Panc1 (cell line): Measurements from ENCODE around the gene SKP1. TPM values are rescaled to one million over a fixed set of nuclear protein-coding genes. Genes with fewer than 3 reads are reported as not detected.

Experiments used
- ATAC-seq: fragments of 200-7000 bp; cut with Tn5 transposase; 2 replicates; pipeline ENCODE4 v1.9.1; 2020; ENCODE audit warnings: mild to moderate bottlenecking, moderate library complexity
- BruUV-seq: library from RNA; stranded (reverse); fragments of 400-500 nt; replicated peaks from 2 replicates; lab custom pipeline; 2021; lab: Mats Ljungman, UMichigan
- CTCF ChIA-PET: fragments of 300-600 bp; sonication (Branson Sonifier 250); formaldehyde crosslinking; loops from one replicate; lab custom pipeline; 2022; ENCODE audit warnings: antibody characterized with exemption; lab: Charles Lee
- POLR2A ChIA-PET: fragments of 300-600 bp; sonication (Branson Sonifier 250); formaldehyde crosslinking; loops from one replicate; lab custom pipeline; 2022; ENCODE audit warnings: antibody characterized with exemption; lab: Charles Lee
- DNase-seq: peaks from one replicate; pipeline ENCODE4 v3.0.0-alpha.2; 2010; ENCODE audit warnings: low read depth, low spot score
- H3K27ac ChIP-seq: 2 replicates; pipeline ENCODE4 v1.5.1; 2011; ENCODE audit warnings: mild to moderate bottlenecking, low read length, inconsistent platforms
- H3K27me3 ChIP-seq: fragments of 200-500 bp; sonication (Bioruptor generic); 2 replicates; pipeline ENCODE4 v1.6.0; 2014; ENCODE audit warnings: low read length, inconsistent platforms; ENCODE audit not compliant: control insufficient read depth, insufficient read depth
- H3K36me3 ChIP-seq: fragments of 200-500 bp; sonication (Bioruptor generic); 2 replicates; pipeline ENCODE4 v1.5.1; 2014; ENCODE audit warnings: inconsistent platforms, mild to moderate bottlenecking, low read length, moderate library complexity; ENCODE audit not compliant: control insufficient read depth, insufficient read depth
- H3K4me1 ChIP-seq: 2 replicates; pipeline ENCODE4 v1.5.1; 2011; ENCODE audit warnings: inconsistent platforms, mild to moderate bottlenecking, low read length, moderate library complexity; ENCODE audit not compliant: control insufficient read depth, insufficient read depth
- H3K4me3 ChIP-seq, 2 experiments: 2 replicates each; pipeline ENCODE4 v1.5.1; 2011 to 2012; ENCODE audit warnings: low read depth in 2 of 2, low read length in 2 of 2, mild to moderate bottlenecking in 2 of 2, inconsistent platforms in 1 of 2, moderate library complexity in 1 of 2
- H3K9me3 ChIP-seq: fragments of 200-500 bp; sonication (Bioruptor generic); 2 replicates; pipeline ENCODE4 v1.5.1; 2014; ENCODE audit warnings: low read depth, mild to moderate bottlenecking, inconsistent platforms, low read length, moderate library complexity; ENCODE audit not compliant: control insufficient read depth, insufficient read depth
- POLR2AphosphoS5 ChIP-seq: IDR thresholded peaks from 2 replicates; pipeline ENCODE4 v1.6.1; 2012; ENCODE audit warnings: mild to moderate bottlenecking, low read depth, low read length, moderate library complexity
- SIN3A ChIP-seq: IDR thresholded peaks from 2 replicates; pipeline ENCODE4 v1.6.1; 2012; ENCODE audit warnings: low read depth, mild to moderate bottlenecking, low read length, moderate library complexity, borderline replicate concordance; ENCODE audit not compliant: insufficient read depth
- TCF7L2 ChIP-seq: IDR thresholded peaks from 2 replicates; pipeline ENCODE4 v1.6.1; 2011; ENCODE audit warnings: mild to moderate bottlenecking, low read depth, low read length, inconsistent platforms
- in situ Hi-C: cut with HindIII; loops from 2 replicates; pipeline ENCODE4 v1.10.0; 2016; ENCODE audit warnings: low sequenced_read_pairs, low pct_unique_long_range_greater_than_20kb
- intact Hi-C: fragments of 100-400 bp; cut with micrococcal nuclease; formaldehyde crosslinking; loops from one replicate; pipeline ENCODE4 v1.10.0; 2022; ENCODE audit not compliant: unreplicated experiment
- total RNA-seq: library from RNA; stranded (reverse); gene quantifications from one replicate; pipeline ENCODE4 v1.2.1, GENCODE V29; 2021; ENCODE audit not compliant: unreplicated experiment
- TF ChIP-seq, protein P1 (sequence below), 2 experiments: IDR thresholded peaks; 2 replicates each; pipeline ENCODE4 v1.6.1; 2011 to 2012; ENCODE audit warnings: low read depth in 2 of 2, control low read depth in 1 of 2, low read length in 1 of 2, mild to moderate bottlenecking in 1 of 2, moderate library complexity in 1 of 2; ENCODE audit not compliant: insufficient read depth in 1 of 2
- TF ChIP-seq, protein P2 (sequence below): fragments of 450-650 bp; IDR thresholded peaks from 2 replicates; pipeline ENCODE4 v1.5.1; 2017; ENCODE audit warnings: mild to moderate bottlenecking

Gene SKP1
- total RNA-seq, 1 experiment from 2014 or later, result 301 TPM

DNA sequence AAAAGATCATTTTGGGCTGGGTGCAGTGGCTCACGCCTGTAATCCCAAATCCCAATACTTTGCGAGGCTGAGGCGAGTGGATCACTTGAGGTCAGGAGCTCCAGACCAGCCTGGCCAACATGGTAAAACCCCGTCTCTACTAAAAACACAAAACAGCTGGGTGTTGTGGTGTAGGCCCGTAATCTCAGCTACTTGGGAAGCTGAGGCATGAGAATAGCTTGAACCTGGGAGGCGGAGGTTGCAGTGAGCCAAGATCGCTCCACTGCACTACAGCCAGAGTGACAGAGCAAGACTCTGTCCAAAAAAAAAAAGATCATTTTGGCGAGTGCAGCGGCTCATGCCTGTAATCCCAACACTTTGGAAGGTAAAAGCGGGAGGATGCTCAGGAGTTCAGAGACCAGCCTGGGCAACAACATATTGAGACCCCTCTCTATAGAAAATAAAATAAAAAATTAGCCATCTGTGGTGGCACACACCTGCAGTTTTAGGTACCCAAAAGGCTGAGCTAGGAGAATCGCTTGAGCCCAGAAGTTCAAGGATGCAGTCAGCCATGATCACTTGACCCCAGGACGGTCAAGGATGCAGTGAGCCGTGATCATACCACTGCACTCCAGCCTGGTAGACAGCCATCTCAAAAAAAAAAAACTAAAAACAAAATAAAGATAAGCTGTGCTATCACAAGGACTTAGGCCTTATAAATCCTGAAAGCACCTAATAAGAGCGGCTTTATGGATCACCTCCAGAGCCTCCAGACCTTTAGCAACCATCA is 32.9 kb upstream of the SKP1 start:
- in situ Hi-C loops (no loop called here), intact Hi-C loops (no loop called here)
- ChIA-PET POLR2A (interaction anchor here (0.6 kb wide), 1 partner anchor 27 kb away, joined by 6 read pairs; no protein-coding TSS in a partner anchor), CTCF (no interaction called here)
- ATAC-seq, result no peak
- Histone ChIP-seq H3K27ac (no peak overlapping the region), H3K36me3 (peaks cover 3% of the 10 kb centered on the region; the same call in 1 of the 2 replicates), H3K4me3 (no peak overlapping the region), H3K9me3 (no peaks in the 10 kb centered on the region), H3K27me3 (no peaks in the 10 kb centered on the region), H3K4me1 (peaks cover 6% of the 10 kb centered on the region; the same call in 1 of the 2 replicates)
- TF ChIP-seq, protein P1, sequence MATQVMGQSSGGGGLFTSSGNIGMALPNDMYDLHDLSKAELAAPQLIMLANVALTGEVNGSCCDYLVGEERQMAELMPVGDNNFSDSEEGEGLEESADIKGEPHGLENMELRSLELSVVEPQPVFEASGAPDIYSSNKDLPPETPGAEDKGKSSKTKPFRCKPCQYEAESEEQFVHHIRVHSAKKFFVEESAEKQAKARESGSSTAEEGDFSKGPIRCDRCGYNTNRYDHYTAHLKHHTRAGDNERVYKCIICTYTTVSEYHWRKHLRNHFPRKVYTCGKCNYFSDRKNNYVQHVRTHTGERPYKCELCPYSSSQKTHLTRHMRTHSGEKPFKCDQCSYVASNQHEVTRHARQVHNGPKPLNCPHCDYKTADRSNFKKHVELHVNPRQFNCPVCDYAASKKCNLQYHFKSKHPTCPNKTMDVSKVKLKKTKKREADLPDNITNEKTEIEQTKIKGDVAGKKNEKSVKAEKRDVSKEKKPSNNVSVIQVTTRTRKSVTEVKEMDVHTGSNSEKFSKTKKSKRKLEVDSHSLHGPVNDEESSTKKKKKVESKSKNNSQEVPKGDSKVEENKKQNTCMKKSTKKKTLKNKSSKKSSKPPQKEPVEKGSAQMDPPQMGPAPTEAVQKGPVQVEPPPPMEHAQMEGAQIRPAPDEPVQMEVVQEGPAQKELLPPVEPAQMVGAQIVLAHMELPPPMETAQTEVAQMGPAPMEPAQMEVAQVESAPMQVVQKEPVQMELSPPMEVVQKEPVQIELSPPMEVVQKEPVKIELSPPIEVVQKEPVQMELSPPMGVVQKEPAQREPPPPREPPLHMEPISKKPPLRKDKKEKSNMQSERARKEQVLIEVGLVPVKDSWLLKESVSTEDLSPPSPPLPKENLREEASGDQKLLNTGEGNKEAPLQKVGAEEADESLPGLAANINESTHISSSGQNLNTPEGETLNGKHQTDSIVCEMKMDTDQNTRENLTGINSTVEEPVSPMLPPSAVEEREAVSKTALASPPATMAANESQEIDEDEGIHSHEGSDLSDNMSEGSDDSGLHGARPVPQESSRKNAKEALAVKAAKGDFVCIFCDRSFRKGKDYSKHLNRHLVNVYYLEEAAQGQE (IDR thresholded peaks at IDR 0.05; ENCODE audit: insufficient read depth in 1 of 2, low read depth in 2 of 2, low read length in 1 of 2), result no peak
- TF ChIP-seq, protein P2, sequence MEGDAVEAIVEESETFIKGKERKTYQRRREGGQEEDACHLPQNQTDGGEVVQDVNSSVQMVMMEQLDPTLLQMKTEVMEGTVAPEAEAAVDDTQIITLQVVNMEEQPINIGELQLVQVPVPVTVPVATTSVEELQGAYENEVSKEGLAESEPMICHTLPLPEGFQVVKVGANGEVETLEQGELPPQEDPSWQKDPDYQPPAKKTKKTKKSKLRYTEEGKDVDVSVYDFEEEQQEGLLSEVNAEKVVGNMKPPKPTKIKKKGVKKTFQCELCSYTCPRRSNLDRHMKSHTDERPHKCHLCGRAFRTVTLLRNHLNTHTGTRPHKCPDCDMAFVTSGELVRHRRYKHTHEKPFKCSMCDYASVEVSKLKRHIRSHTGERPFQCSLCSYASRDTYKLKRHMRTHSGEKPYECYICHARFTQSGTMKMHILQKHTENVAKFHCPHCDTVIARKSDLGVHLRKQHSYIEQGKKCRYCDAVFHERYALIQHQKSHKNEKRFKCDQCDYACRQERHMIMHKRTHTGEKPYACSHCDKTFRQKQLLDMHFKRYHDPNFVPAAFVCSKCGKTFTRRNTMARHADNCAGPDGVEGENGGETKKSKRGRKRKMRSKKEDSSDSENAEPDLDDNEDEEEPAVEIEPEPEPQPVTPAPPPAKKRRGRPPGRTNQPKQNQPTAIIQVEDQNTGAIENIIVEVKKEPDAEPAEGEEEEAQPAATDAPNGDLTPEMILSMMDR, result no peak
- TF ChIP-seq SIN3A (no peak), POLR2AphosphoS5 (no peak), TCF7L2 (no peak)
- no peak for DNase-seq
- no TSS peak for BruUV-seq

DNA sequence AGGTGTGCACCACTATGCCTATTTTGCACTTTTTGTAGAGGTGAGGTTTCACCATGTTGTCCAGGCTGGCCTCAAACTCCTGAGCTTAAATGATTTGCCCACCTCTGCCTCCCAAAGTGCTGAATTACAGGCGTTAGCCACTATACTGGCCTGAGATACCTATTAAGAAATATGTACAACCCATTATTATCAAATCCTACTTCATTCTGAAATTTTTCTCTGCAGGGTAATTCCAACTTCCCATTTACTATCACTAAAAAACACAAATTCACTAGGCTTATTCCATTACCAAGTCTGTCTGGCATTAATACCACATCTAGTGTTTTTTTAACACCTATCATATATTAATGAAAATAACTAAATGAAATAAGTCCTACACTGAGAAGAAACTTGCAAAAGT is 30.9 kb upstream of the SKP1 start:
- ChIA-PET POLR2A (no interaction called here), CTCF (no interaction called here)
- H3K4me3 ChIP-seq, result no peak overlapping the region
- no peak for ATAC-seq
- H3K9me3 ChIP-seq, result no peaks in the 10 kb centered on the region
- BruUV-seq, result no TSS peak
- H3K27me3 ChIP-seq, result no peaks in the 10 kb centered on the region
- TF ChIP-seq, protein P1 (IDR thresholded peaks at IDR 0.05; ENCODE audit: insufficient read depth in 1 of 2, low read depth in 2 of 2, low read length in 1 of 2), result no peak
- TF ChIP-seq TCF7L2, result no peak
- no peak for TF ChIP-seq SIN3A
- no peak for TF ChIP-seq POLR2AphosphoS5
- TF ChIP-seq, protein P2, result no peak
- H3K27ac ChIP-seq, result no peak overlapping the region
- DNase-seq, result no peak
- H3K4me1 ChIP-seq, result peaks cover 6% of the 10 kb centered on the region; the same call in 1 of the 2 replicates
- H3K36me3 ChIP-seq, result peaks cover 7% of the 10 kb centered on the region; the same call in 1 of the 2 replicates
- intact Hi-C loops (no loop called here), in situ Hi-C loops (no loop called here)
